Neuronal stem cell (in vitro differentiated cells): ENCODE measurements around the gene CLRN2.

Experiments used
- DNase-seq: peaks from one replicate; pipeline ENCODE4 v3.0.0-alpha.2; 2013; ENCODE audit warnings: low spot score
- H2AFZ ChIP-seq: one replicate; pipeline ENCODE4 v1.6.1; 2013; ENCODE audit warnings: mild to moderate bottlenecking, low read length, inconsistent platforms
- H2AK5ac ChIP-seq: 2 replicates; pipeline ENCODE4 v1.6.1; 2013; ENCODE audit warnings: low read depth, mild to moderate bottlenecking, inconsistent platforms, low read length, moderate library complexity, mixed read lengths
- H2BK120ac ChIP-seq: 2 replicates; pipeline ENCODE4 v1.6.1; 2013; ENCODE audit warnings: low read depth, mild to moderate bottlenecking, inconsistent platforms, low read length, moderate library complexity, mixed read lengths
- H2BK12ac ChIP-seq: one replicate; pipeline ENCODE4 v1.6.1; 2013; ENCODE audit warnings: low read length, inconsistent platforms
- H2BK15ac ChIP-seq: 2 replicates; pipeline ENCODE4 v1.6.1; 2013; ENCODE audit warnings: mild to moderate bottlenecking, low read length, inconsistent platforms, mixed read lengths
- H2BK5ac ChIP-seq: one replicate; pipeline ENCODE4 v1.6.1; 2013; ENCODE audit warnings: inconsistent platforms, mild to moderate bottlenecking, low read length, moderate library complexity
- H3K14ac ChIP-seq: one replicate; pipeline ENCODE4 v1.6.1; 2013; ENCODE audit warnings: low read length, inconsistent platforms
- H3K18ac ChIP-seq: 2 replicates; pipeline ENCODE4 v1.6.1; 2013; ENCODE audit warnings: low read length, inconsistent platforms
- H3K23ac ChIP-seq: 2 replicates; pipeline ENCODE4 v1.6.1; 2013; ENCODE audit warnings: low read depth, mild to moderate bottlenecking, mixed read lengths, low read length, inconsistent platforms; ENCODE audit not compliant: poor library complexity
- H3K27ac ChIP-seq: replicated peaks from 3 replicates; pipeline ENCODE4 v1.5.1; 2013; ENCODE audit warnings: low read length, inconsistent platforms
- H3K27me3 ChIP-seq, 3 experiments: 2 replicates each; pipeline ENCODE4 v1.6.1; 2013; ENCODE audit warnings: low read length in 3 of 3, mild to moderate bottlenecking in 2 of 3, inconsistent platforms in 1 of 3, low read depth in 1 of 3, mixed read lengths in 1 of 3, moderate library complexity in 1 of 3; ENCODE audit not compliant: control insufficient read depth in 3 of 3, insufficient read depth in 3 of 3
- H3K36me3 ChIP-seq, 2 donors: replicated peaks in 1 of 2; 2 replicates each; pipeline ENCODE4 v1.6.1; 2013; ENCODE audit warnings: low read length in 2 of 2; ENCODE audit not compliant: control insufficient read depth in 2 of 2, insufficient read depth in 2 of 2
- H3K4ac ChIP-seq: 2 replicates; pipeline ENCODE4 v1.6.1; 2013; ENCODE audit warnings: inconsistent platforms, mild to moderate bottlenecking, low read length, moderate library complexity
- H3K4me1 ChIP-seq, 2 donors: 1 replicate in 1 of 2; 2 replicates in 1 of 2; pipeline ENCODE4 v1.6.1; 2013; ENCODE audit warnings: low read length in 2 of 2, low read depth in 1 of 2; ENCODE audit not compliant: control insufficient read depth in 2 of 2, insufficient read depth in 1 of 2
- H3K4me2 ChIP-seq: one replicate; pipeline ENCODE4 v1.6.1; 2013; ENCODE audit warnings: mild to moderate bottlenecking, low read length, inconsistent platforms; ENCODE audit not compliant: insufficient read depth, poor library complexity, severe bottlenecking
- H3K4me3 ChIP-seq, 2 donors: 2 replicates each; pipeline ENCODE4 v1.5.1; 2013; ENCODE audit warnings: low read length in 2 of 2, mild to moderate bottlenecking in 2 of 2, inconsistent platforms in 1 of 2, moderate library complexity in 1 of 2
- H3K79me1 ChIP-seq: one replicate; pipeline ENCODE4 v1.6.1; 2013; ENCODE audit warnings: low read depth, mild to moderate bottlenecking, inconsistent platforms, low read length, moderate library complexity
- H3K9ac ChIP-seq: one replicate; pipeline ENCODE4 v1.6.1; 2013; ENCODE audit warnings: mild to moderate bottlenecking, low read depth, low read length, inconsistent platforms; ENCODE audit not compliant: poor library complexity
- H3K9me3 ChIP-seq, 2 donors: replicated peaks in 1 of 2; 2 replicates each; pipeline versions ENCODE3 to v1.6.1; 2013; ENCODE audit warnings: low read length in 2 of 2, mild to moderate bottlenecking in 2 of 2, inconsistent platforms in 1 of 2, low read depth in 1 of 2, mixed read lengths in 1 of 2, moderate library complexity in 1 of 2; ENCODE audit not compliant: control insufficient read depth in 2 of 2, insufficient read depth in 1 of 2
- H4K8ac ChIP-seq: one replicate; pipeline ENCODE4 v1.6.1; 2013; ENCODE audit warnings: low read depth, mild to moderate bottlenecking, inconsistent platforms, low read length, moderate library complexity
- H4K91ac ChIP-seq: one replicate; pipeline ENCODE4 v1.6.1; 2013; ENCODE audit warnings: low read length, low read depth, mild to moderate bottlenecking, inconsistent platforms; ENCODE audit not compliant: poor library complexity
- WGBS, 2 donors: extraction: QIAGEN DNeasy Blood & Tissue Kit; methylation state at CpG; one replicate each; pipeline ENCODE4 v1.1.7; 2013; ENCODE audit warnings: missing lambda C conversion rate in 2 of 2, mixed read lengths in 1 of 2; ENCODE audit not compliant: insufficient read length in 2 of 2, insufficient replicate concordance in 1 of 2; ENCODE audit errors: extremely low coverage in 2 of 2; 5-methylcytosine and 5-hydroxymethylcytosine counted together

CLRN2 gene

DNA sequence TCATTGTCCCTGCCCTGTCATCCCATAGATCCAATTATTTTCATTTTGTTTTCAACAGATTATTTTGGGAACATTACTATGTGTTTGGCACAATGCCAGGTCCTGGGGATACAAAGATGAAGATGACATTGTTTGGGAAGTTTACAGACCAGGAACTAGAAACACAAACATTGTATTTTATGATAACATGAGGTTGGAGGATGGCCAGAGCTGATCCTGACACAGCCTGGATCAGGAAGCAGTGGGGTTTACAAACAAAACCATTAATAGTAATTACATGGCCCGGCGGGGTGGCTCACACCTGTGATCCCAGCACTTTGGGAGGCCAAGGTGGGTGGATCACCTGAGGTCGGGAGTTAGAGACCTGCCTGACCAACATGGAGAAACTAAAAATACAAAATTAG is 29.9 kb downstream of the CLRN2 start:
- H3K36me3 ChIP-seq = no peaks in the 10 kb centered on the region
- no peak overlapping the region for H3K9ac ChIP-seq
- H3K27ac ChIP-seq = no peak overlapping the region
- no peak for DNase-seq
- no CpG with 5 or more reads among the region's 3 CpGs for WGBS, 2 donors
- no peaks in the 10 kb centered on the region for H3K27me3 ChIP-seq
- H4K8ac ChIP-seq = no peak overlapping the region
- H3K4me2 ChIP-seq = no peak overlapping the region
- H3K4ac ChIP-seq = no peak overlapping the region
- H2BK15ac ChIP-seq = no peak overlapping the region
- peaks cover 0 to 4% of the 10 kb centered on the region in 2 donors for H3K4me1 ChIP-seq
- H3K18ac ChIP-seq = no peak overlapping the region
- no peaks in the 10 kb centered on the region for H3K79me1 ChIP-seq
- H3K23ac ChIP-seq = no peak overlapping the region
- H2BK12ac ChIP-seq = no peak overlapping the region
- no peak overlapping the region for H2BK120ac ChIP-seq
- H4K91ac ChIP-seq = no peak overlapping the region
- H3K14ac ChIP-seq = no peak overlapping the region
- H2BK5ac ChIP-seq = no peak overlapping the region
- no peak overlapping the region for H3K4me3 ChIP-seq
- H2AK5ac ChIP-seq = no peak overlapping the region
- no peaks in the 10 kb centered on the region for H3K9me3 ChIP-seq
- H2AFZ ChIP-seq = no peak overlapping the region

DNA sequence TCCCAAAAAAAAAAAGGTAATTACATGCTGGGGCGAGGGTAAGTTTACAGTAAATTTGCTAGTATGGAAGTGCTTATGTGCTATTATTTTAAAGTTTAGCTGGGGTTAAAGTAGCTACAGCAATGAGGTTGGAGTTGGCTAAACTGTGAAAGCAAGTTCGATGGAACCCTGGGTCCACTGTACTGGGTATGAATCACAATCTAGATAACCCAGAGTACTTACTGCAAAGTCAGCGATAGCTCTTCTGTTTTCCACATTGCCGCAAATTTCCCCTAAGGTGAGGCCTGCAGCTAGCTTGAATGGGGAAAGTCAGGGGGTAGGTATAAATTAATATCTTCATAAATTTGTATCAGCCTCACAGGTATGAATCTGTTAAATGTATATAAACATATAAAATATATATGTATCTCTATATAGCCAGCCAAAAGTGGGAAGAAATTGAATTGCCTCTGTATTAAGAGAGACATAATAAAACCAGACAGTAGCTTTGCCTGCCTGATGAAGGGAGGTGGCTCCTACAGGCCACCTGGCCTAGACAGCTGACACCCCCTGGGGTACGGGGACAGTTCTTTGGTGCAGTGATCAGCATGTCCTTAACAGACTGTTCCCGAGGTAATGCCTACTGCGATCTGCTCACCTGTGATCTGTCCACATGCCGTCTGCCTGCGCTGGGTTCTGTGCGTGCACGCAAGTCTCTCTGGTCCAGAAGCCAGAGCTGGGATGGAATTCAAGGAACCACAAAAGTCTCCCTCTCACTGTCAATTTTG is 30.6 kb downstream of the CLRN2 start:
- DNase-seq = no peak
- Histone ChIP-seq H3K4me1 (peaks cover 0 to 4% of the 10 kb centered on the region in 2 donors), H4K8ac (no peak overlapping the region), H3K18ac (no peak overlapping the region), H3K4ac (no peak overlapping the region), H3K4me2 (no peak overlapping the region), H2AFZ (no peak overlapping the region), H3K9ac (no peak overlapping the region), H2BK12ac (no peak overlapping the region), H3K9me3 (no peaks in the 10 kb centered on the region), H2AK5ac (no peak overlapping the region), H3K79me1 (no peaks in the 10 kb centered on the region), H3K36me3 (no peaks in the 10 kb centered on the region), H4K91ac (no peak overlapping the region), H3K23ac (no peak overlapping the region), H2BK120ac (no peak overlapping the region), H3K14ac (no peak overlapping the region), H3K27ac (no peak overlapping the region), H3K27me3 (no peaks in the 10 kb centered on the region), H2BK5ac (no peak overlapping the region), H2BK15ac (no peak overlapping the region), H3K4me3 (no peak overlapping the region)
- no CpG with 5 or more reads among the region's 11 CpGs for WGBS, 2 donors

DNA sequence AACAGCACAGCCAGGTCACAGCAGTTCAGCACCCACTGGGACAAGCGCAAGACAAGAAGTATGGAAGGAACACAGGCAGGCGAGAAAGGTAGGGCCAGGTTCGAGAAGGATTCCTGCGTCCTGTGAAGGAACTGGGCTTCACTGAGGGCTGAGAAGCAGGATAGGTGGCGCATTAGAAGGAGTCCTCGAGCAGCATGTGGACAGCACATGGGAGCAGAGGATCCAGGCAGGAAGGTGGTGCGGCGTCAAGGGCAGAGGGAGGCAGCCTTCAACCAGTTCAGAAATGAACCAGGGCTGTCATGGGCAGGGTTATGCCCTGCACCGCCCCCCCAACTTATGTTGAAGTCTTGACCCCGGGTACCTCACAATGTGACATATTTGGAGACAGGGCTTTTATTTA is 31.3 kb downstream of the CLRN2 start:
- Histone ChIP-seq H3K36me3 (no peaks in the 10 kb centered on the region), H3K4ac (no peak overlapping the region), H2BK12ac (no peak overlapping the region), H3K9ac (no peak overlapping the region), H3K27me3 (no peaks in the 10 kb centered on the region), H3K4me3 (no peak overlapping the region), H4K8ac (no peak overlapping the region), H3K4me1 (peaks cover 0 to 4% of the 10 kb centered on the region in 2 donors), H3K4me2 (no peak overlapping the region), H3K27ac (no peak overlapping the region), H3K9me3 (no peaks in the 10 kb centered on the region), H2BK15ac (no peak overlapping the region), H4K91ac (no peak overlapping the region), H2BK120ac (no peak overlapping the region), H3K18ac (no peak overlapping the region), H2AK5ac (no peak overlapping the region), H2AFZ (peak overlapping the region; percentile 11), H3K14ac (no peak overlapping the region), H2BK5ac (no peak overlapping the region), H3K23ac (no peak overlapping the region), H3K79me1 (no peaks in the 10 kb centered on the region)
- DNase-seq = no peak
- no CpG with 5 or more reads among the region's 10 CpGs for WGBS, 2 donors

DNA sequence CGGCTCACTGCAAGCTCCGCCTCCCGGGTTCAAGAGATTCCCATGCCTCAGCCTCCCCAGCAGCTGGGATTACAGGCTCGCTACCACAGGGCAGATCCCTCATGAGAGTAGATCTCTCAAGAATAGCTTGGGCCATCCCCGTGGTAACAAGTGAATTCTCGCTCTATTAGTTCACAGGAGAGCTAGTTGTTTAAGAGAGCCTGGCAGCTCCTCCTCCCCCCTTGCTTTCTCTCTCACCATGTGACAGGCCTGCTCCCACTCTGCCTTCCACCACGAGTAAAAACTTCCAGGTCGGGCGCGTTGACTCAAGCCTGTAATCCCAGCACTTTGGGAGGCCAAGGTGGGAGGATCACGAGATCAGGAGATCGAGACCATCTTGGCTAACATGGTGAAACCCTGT is 31.7 kb downstream of the CLRN2 start:
- H3K4me1 ChIP-seq = peaks cover 0 to 4% of the 10 kb centered on the region in 2 donors
- no peak overlapping the region for H3K18ac ChIP-seq
- no peak overlapping the region for H3K4me3 ChIP-seq
- no peak overlapping the region for H3K4me2 ChIP-seq
- H2AFZ ChIP-seq = peak overlapping the region; percentile 11
- DNase-seq = no peak
- no peak overlapping the region for H2BK12ac ChIP-seq
- WGBS, 2 donors = no CpG with 5 or more reads among the region's 12 CpGs
- no peak overlapping the region for H3K23ac ChIP-seq
- H2AK5ac ChIP-seq = no peak overlapping the region
- H4K91ac ChIP-seq = no peak overlapping the region
- no peak overlapping the region for H3K4ac ChIP-seq
- no peak overlapping the region for H3K14ac ChIP-seq
- H3K36me3 ChIP-seq = no peaks in the 10 kb centered on the region
- no peak overlapping the region for H3K27ac ChIP-seq
- no peak overlapping the region for H2BK15ac ChIP-seq
- no peak overlapping the region for H2BK5ac ChIP-seq
- H3K9me3 ChIP-seq = no peaks in the 10 kb centered on the region
- no peak overlapping the region for H2BK120ac ChIP-seq
- no peak overlapping the region for H4K8ac ChIP-seq
- H3K79me1 ChIP-seq = no peaks in the 10 kb centered on the region
- no peak overlapping the region for H3K9ac ChIP-seq
- no peaks in the 10 kb centered on the region for H3K27me3 ChIP-seq
